HepG2 (cell line): ENCODE data around the gene KIF26B. TPM values are rescaled to one million over a fixed set of nuclear protein-coding genes. Genes with fewer than 3 reads are reported as not detected.

Experiments used
- CSRNP1 ChIP-seq: sonication (generic); formaldehyde crosslinking; IDR thresholded peaks from 2 replicates; pipeline ENCODE4 v1.8.1; 2023; ENCODE audit warnings: mild to moderate bottlenecking, missing genetic modification reagents
- HES4 ChIP-seq: sonication (generic); formaldehyde crosslinking; IDR thresholded peaks from 2 replicates; pipeline ENCODE4 v1.9.0; 2021; ENCODE audit warnings: mild to moderate bottlenecking, missing genetic modification reagents, borderline replicate concordance
- KLF13 ChIP-seq: sonication (generic); formaldehyde crosslinking; IDR thresholded peaks from 2 replicates; pipeline ENCODE4 v1.4.0; 2020; ENCODE audit warnings: mild to moderate bottlenecking, missing genetic modification reagents
- MTF2 ChIP-seq: sonication (generic); formaldehyde crosslinking; IDR thresholded peaks from 2 replicates; pipeline ENCODE4 v1.5.0; 2020; ENCODE audit warnings: missing genetic modification reagents, borderline replicate concordance
- NCOA1 ChIP-seq: sonication (generic); formaldehyde crosslinking; IDR thresholded peaks from 2 replicates; pipeline ENCODE4 v1.9.0; 2021; ENCODE audit warnings: missing genetic modification reagents
- POLR2A ChIP-seq, 2 experiments: IDR thresholded peaks; 2 replicates each; pipeline ENCODE4 v1.6.1; 2011; ENCODE audit warnings: low read depth in 2 of 2, low read length in 2 of 2, mild to moderate bottlenecking in 1 of 2, moderate library complexity in 1 of 2; ENCODE audit not compliant: insufficient read depth in 1 of 2
- RELA ChIP-seq: sonication (generic); formaldehyde crosslinking; IDR thresholded peaks from 2 replicates; pipeline ENCODE4 v1.4.0; 2020; ENCODE audit warnings: missing genetic modification reagents
- SOX6 ChIP-seq, 2 experiments: fragments of 450-650 bp in 1 of 2; sonication (generic) in 1 of 2; formaldehyde crosslinking in 1 of 2; IDR thresholded peaks; 2 replicates each; pipeline versions ENCODE4 v1.4.0 to v1.6.1; 2017 to 2020; ENCODE audit warnings: antibody characterized with exemption in 1 of 2, mild to moderate bottlenecking in 1 of 2, missing genetic modification reagents in 1 of 2
- TRIM24 ChIP-seq: sonication (generic); formaldehyde crosslinking; IDR thresholded peaks from 2 replicates; pipeline ENCODE4 v1.8.0; 2022; ENCODE audit warnings: mild to moderate bottlenecking, missing genetic modification reagents
- ZBTB20 ChIP-seq: sonication (generic); formaldehyde crosslinking; IDR thresholded peaks from 2 replicates; pipeline ENCODE4 v1.8.1; 2023; ENCODE audit warnings: missing genetic modification reagents, low read depth, mild to moderate bottlenecking, borderline replicate concordance
- ZBTB25 ChIP-seq: IDR thresholded peaks from 2 replicates; pipeline ENCODE4 v1.6.1; 2018; ENCODE audit warnings: missing genetic modification reagents
- ZGPAT ChIP-seq: IDR thresholded peaks from 2 replicates; pipeline ENCODE4 v1.6.1; 2016; ENCODE audit warnings: mild to moderate bottlenecking
- ZNF598 ChIP-seq: sonication (generic); formaldehyde crosslinking; IDR thresholded peaks from 2 replicates; pipeline ENCODE4 v1.5.1; 2020; ENCODE audit warnings: mild to moderate bottlenecking, missing genetic modification reagents, borderline replicate concordance
- ZNF652 ChIP-seq: IDR thresholded peaks from 2 replicates; pipeline ENCODE4 v1.6.1; 2016; ENCODE audit warnings: low read depth, borderline replicate concordance
- ZNF670 ChIP-seq: sonication (generic); formaldehyde crosslinking; IDR thresholded peaks from 2 replicates; pipeline ENCODE4 v1.8.0; 2022; ENCODE audit warnings: mild to moderate bottlenecking, missing genetic modification reagents, borderline replicate concordance
- ZNF737 ChIP-seq: sonication (generic); formaldehyde crosslinking; IDR thresholded peaks from 2 replicates; pipeline ENCODE4 v1.5.0; 2020; ENCODE audit warnings: missing genetic modification reagents, mild to moderate bottlenecking, borderline replicate concordance
- polyA plus RNA-seq, 8 experiments: library from polyadenylated mRNA; depleted of rRNA in 3 of 8; stranded (reverse) in 7 of 8; unstranded in 1 of 8; fragments of >200 nt; fragmentation: Illumina TruSeq in 4 of 8; extraction: Trizol in 4 of 8; gene quantifications; 2 replicates each; pipeline versions ENCODE4 v1.2.1 to v1.2.3, GENCODE V29; 2011 to 2016; ENCODE audit warnings: low read depth in 4 of 8, missing spikeins in 1 of 8, mixed read lengths in 1 of 8; ENCODE audit not compliant: insufficient read depth in 1 of 8
- total RNA-seq, 5 experiments: library from RNA; depleted of rRNA; stranded (reverse); fragments of >200 nt; fragmentation: Illumina TruSeq; extraction: Trizol; gene quantifications; 2 replicates each; pipeline ENCODE4 v1.2.3, GENCODE V29; 2016; ENCODE audit warnings: low read depth in 1 of 5
- TF ChIP-seq, protein P1 (sequence below): sonication (generic); formaldehyde crosslinking; IDR thresholded peaks from 2 replicates; pipeline ENCODE4 v1.4.0; 2020; ENCODE audit warnings: mild to moderate bottlenecking, missing genetic modification reagents
- TF ChIP-seq, protein P2 (sequence below): sonication (generic); formaldehyde crosslinking; IDR thresholded peaks from 2 replicates; pipeline ENCODE4 v1.5.0; 2020; ENCODE audit warnings: missing genetic modification reagents

The KIF26B gene
- total and polyA plus RNA-seq, 2 of the 13 experiments (the other 11 are each of a cell fraction or from before 2014, with no cell fraction given), result 0.08 to 0.09 TPM

DNA sequence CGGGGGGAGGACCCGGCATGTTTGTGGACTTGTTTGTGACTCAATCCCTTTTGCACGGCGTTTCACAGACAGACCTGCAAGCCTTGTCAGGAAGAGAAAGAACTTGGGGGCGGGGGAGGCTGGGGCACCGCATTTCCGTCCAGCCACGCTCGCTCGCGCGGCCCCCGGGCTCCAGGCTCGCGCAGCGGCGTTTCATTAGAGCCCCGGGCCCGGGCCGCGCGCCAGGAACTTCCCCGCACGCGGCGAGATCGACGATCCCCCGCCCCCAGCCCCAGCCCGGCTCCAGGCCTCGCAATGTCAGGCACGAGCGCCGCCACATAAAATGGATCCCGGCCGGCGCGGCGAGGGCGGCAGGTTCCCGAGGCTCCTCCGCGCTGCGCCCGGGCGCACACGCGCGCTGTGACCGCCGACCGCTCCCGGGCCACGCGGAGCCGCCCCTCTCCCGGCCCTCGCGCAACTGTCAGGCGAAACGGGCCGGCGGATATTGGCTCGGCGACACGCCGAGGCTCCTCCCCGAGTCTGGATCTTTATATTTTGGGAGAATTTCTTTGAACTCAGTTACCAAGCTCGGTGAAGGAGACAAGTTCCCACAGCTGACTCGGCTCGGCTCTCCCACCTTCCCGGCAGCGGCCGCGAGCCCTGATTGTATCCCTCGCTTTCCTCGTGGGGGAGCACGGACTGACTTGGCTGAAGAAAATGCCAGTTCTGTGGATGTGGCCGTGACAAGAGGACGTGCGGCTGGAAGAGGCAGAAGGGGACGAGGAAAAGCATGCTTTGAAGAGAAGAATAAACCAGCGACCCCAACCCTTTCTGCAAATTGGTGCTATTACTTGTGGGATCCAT, at the start of gene KIF26B (continued):
- TF ChIP-seq, protein P1, sequence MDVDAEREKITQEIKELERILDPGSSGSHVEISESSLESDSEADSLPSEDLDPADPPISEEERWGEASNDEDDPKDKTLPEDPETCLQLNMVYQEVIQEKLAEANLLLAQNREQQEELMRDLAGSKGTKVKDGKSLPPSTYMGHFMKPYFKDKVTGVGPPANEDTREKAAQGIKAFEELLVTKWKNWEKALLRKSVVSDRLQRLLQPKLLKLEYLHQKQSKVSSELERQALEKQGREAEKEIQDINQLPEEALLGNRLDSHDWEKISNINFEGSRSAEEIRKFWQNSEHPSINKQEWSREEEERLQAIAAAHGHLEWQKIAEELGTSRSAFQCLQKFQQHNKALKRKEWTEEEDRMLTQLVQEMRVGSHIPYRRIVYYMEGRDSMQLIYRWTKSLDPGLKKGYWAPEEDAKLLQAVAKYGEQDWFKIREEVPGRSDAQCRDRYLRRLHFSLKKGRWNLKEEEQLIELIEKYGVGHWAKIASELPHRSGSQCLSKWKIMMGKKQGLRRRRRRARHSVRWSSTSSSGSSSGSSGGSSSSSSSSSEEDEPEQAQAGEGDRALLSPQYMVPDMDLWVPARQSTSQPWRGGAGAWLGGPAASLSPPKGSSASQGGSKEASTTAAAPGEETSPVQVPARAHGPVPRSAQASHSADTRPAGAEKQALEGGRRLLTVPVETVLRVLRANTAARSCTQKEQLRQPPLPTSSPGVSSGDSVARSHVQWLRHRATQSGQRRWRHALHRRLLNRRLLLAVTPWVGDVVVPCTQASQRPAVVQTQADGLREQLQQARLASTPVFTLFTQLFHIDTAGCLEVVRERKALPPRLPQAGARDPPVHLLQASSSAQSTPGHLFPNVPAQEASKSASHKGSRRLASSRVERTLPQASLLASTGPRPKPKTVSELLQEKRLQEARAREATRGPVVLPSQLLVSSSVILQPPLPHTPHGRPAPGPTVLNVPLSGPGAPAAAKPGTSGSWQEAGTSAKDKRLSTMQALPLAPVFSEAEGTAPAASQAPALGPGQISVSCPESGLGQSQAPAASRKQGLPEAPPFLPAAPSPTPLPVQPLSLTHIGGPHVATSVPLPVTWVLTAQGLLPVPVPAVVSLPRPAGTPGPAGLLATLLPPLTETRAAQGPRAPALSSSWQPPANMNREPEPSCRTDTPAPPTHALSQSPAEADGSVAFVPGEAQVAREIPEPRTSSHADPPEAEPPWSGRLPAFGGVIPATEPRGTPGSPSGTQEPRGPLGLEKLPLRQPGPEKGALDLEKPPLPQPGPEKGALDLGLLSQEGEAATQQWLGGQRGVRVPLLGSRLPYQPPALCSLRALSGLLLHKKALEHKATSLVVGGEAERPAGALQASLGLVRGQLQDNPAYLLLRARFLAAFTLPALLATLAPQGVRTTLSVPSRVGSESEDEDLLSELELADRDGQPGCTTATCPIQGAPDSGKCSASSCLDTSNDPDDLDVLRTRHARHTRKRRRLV (CRISPR knock-in tag), result no peak
- TF ChIP-seq ZNF598 (CRISPR knock-in tag) (no peak), ZBTB20 (CRISPR knock-in tag) (no peak), TRIM24 (CRISPR knock-in tag) (no peak), NCOA1 (CRISPR knock-in tag) (no peak), CSRNP1 (CRISPR knock-in tag) (peak; percentile 42; the same call in 1 of the 2 replicates), POLR2A (IDR thresholded peaks at IDR 0.05; ENCODE audit: insufficient read depth in 1 of 2, low read depth in 2 of 2, low read length in 2 of 2) (no peak), ZBTB25 (no peak), HES4 (CRISPR knock-in tag) (0 out of 2 replicates have a peak, but pooled peaks have one; percentile 27), ZNF670 (CRISPR knock-in tag) (no peak), SOX6 (IDR thresholded peaks at IDR 0.05) (no peak), SOX6 (CRISPR knock-in tag; IDR thresholded peaks at IDR 0.05) (peak; percentile 61; the same call in 1 of the 2 replicates), KLF13 (CRISPR knock-in tag) (no peak), MTF2 (CRISPR knock-in tag) (peak; percentile 51; the same call in 1 of the 2 replicates), ZNF737 (CRISPR knock-in tag) (no peak), RELA (CRISPR knock-in tag) (no peak), ZGPAT (CRISPR knock-in tag) (no peak), ZNF652 (CRISPR knock-in tag) (no peak)
- TF ChIP-seq, protein P2, sequence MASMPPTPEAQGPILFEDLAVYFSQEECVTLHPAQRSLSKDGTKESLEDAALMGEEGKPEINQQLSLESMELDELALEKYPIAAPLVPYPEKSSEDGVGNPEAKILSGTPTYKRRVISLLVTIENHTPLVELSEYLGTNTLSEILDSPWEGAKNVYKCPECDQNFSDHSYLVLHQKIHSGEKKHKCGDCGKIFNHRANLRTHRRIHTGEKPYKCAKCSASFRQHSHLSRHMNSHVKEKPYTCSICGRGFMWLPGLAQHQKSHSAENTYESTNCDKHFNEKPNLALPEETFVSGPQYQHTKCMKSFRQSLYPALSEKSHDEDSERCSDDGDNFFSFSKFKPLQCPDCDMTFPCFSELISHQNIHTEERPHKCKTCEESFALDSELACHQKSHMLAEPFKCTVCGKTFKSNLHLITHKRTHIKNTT, result no peak
